ENCODE measurements around the gene GNGT2. TPM values are rescaled to one million over a fixed set of nuclear protein-coding genes. Genes with fewer than 3 reads are reported as not detected.

GNGT2 gene
- total and polyA plus RNA-seq, 4 donors: 1.00 to 4.0 (median 1.7) TPM

Other genes with a start within 250 kb of the GNGT2 start
- not detected for gene GIP, start 242.0 kb downstream of the GNGT2 start, total RNA-seq
- 1 to 10 TPM in 1 of 2 donors, not detected in 1; 3.3 TPM for gene GIP, start 242.0 kb downstream of the GNGT2 start, polyA plus RNA-seq
- under 1 TPM in 1 of 2 donors, not detected in 1; 0.29 TPM for gene IGF2BP1, start 213.2 kb downstream of the GNGT2 start, total RNA-seq
- gene IGF2BP1, start 213.2 kb downstream of the GNGT2 start, polyA plus RNA-seq: under 1 TPM in 1 of 2 donors, not detected in 1; 0.13 TPM
- gene B4GALNT2, start 77.8 kb downstream of the GNGT2 start, total RNA-seq: under 1 TPM; 0.13 to 0.15 TPM
- not detected for gene B4GALNT2, start 77.8 kb downstream of the GNGT2 start, polyA plus RNA-seq
- 10 to 100 TPM in 1 of 2 donors, 1 to 10 TPM in 1; 8.8 to 12.3 TPM for gene ABI3, start 133 bp upstream of the GNGT2 start, total RNA-seq
- gene ABI3, start 133 bp upstream of the GNGT2 start, polyA plus RNA-seq: 1 to 10 TPM in 1 of 2 donors, under 1 TPM in 1; 0.77 to 3.5 TPM
- 1 to 10 TPM; 2.0 TPM for gene PHOSPHO1, start 20.2 kb upstream of the GNGT2 start, total RNA-seq
- under 1 TPM in 1 of 2 donors, not detected in 1; 0.72 TPM for gene PHOSPHO1, start 20.2 kb upstream of the GNGT2 start, polyA plus RNA-seq
- 10 to 100 TPM; 41.0 to 52.8 TPM for gene ZNF652, start 151.7 kb upstream of the GNGT2 start, total RNA-seq
- 10 to 100 TPM in 1 of 2 donors, 1 to 10 TPM in 1; 7.5 to 12.4 TPM for gene ZNF652, start 151.7 kb upstream of the GNGT2 start, polyA plus RNA-seq
- gene PHB1, start 204.3 kb upstream of the GNGT2 start, total RNA-seq: 10 to 100 TPM; 73.2 to 76.0 TPM
- gene PHB1, start 204.3 kb upstream of the GNGT2 start, polyA plus RNA-seq: 10 to 100 TPM; 67.9 to 91.3 TPM